Measurements from ENCODE around the gene C8G.

Gene C8G

GRCh38 chr9:136926749-136927148, 18.3 kb upstream of the C8G start:
- FAIRE-seq (no peak), DNase-seq (ENCODE audit: insufficient read length, low spot score) (no peak)
- no peak for TF ChIP-seq CTCF (IDR thresholded peaks at IDR 0.05; ENCODE audit: insufficient read depth, missing control alignments)

GRCh38 chr9:136927343-136928271, 17.4 kb upstream of the C8G start:
- FAIRE-seq (no peak), DNase-seq (ENCODE audit: insufficient read length, low spot score) (no peak)
- TF ChIP-seq CTCF (IDR thresholded peaks at IDR 0.05; ENCODE audit: insufficient read depth, missing control alignments) = no peak

GRCh38 chr9:136928591-136928990, 16.5 kb upstream of the C8G start:
- no peak for DNase-seq (ENCODE audit: insufficient read length, low spot score)
- no peak for TF ChIP-seq CTCF (IDR thresholded peaks at IDR 0.05; ENCODE audit: insufficient read depth, missing control alignments)
- FAIRE-seq = no peak

- no peak for TF ChIP-seq CTCF (IDR thresholded peaks at IDR 0.05; ENCODE audit: insufficient read depth, missing control alignments)
- DNase-seq (ENCODE audit: insufficient read length, low spot score) (no peak), FAIRE-seq (no peak)
Measured at GRCh38 chr9:136930014-136930413, 15.0 kb upstream of the C8G start.

GRCh38 chr9:136931611-136932130, 13.4 kb upstream of the C8G start:
- DNase-seq (ENCODE audit: insufficient read length, low spot score) (no peak), FAIRE-seq (no peak)
- no peak for TF ChIP-seq CTCF (IDR thresholded peaks at IDR 0.05; ENCODE audit: insufficient read depth, missing control alignments)

- no peak for DNase-seq (ENCODE audit: insufficient read length, low spot score)
- FAIRE-seq = no peak
- no peak for TF ChIP-seq CTCF (IDR thresholded peaks at IDR 0.05; ENCODE audit: insufficient read depth, missing control alignments)
Measured at GRCh38 chr9:136934277-136934676, 10.8 kb upstream of the C8G start.

- no peak for DNase-seq (ENCODE audit: insufficient read length, low spot score)
- no peak for FAIRE-seq
- TF ChIP-seq CTCF (IDR thresholded peaks at IDR 0.05; ENCODE audit: insufficient read depth, missing control alignments) = no peak
Measured at GRCh38 chr9:136935651-136936050, 9.4 kb upstream of the C8G start.

All from D721Med (cell line).